KBM-7 (cell line): ENCODE results near the gene RPH3AL.
"Not testable (repeated sequence)": the region's sequence is repeated elsewhere in the genome, so short reads cannot be mapped to it uniquely, and the experiment has no call there.

Source experiments
- DNase-seq: peaks from one replicate; pipeline ENCODE4 v3.0.0-alpha.2; 2015
- in situ Hi-C: fragments of 300-500 bp; cut with MboI; formaldehyde crosslinking; loops from 2 replicates; pipeline ENCODE4 v1.14.3; 2020; ENCODE audit warnings: low sequenced_read_pairs, low pct_unique_long_range_greater_than_20kb, mixed read lengths

The RPH3AL gene

DNA sequence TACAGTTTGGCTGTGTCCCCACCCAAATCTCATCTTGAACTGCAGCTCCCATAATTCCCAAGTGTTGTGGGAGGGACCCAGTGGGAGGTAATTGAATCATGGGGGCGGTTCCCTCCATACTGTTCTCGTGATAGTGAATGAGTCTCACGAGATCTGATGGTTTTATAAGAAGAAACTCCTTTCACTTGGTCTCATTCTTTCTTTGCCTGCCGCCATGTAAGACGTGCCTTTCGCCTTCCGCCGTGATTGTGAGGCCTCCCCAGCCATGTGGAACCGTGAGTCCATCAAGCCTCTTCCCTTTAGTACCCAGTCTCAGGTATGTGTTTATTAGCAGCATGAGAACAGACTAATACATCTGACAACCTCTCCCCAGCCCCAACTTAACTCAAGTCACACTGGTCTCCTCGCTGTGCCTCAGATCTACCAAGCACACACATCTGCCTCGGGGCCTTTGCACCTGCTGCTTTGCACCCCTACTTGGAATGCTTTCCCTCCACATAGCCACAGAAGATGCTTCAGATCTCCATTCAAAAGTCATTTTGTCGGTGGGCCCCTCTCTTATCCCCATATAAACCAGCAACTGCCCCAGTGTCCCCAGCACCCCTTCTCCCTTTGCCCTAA, 74.4 kb downstream of the RPH3AL start:
- no peak for DNase-seq
- in situ Hi-C loops = no loop called here

DNA sequence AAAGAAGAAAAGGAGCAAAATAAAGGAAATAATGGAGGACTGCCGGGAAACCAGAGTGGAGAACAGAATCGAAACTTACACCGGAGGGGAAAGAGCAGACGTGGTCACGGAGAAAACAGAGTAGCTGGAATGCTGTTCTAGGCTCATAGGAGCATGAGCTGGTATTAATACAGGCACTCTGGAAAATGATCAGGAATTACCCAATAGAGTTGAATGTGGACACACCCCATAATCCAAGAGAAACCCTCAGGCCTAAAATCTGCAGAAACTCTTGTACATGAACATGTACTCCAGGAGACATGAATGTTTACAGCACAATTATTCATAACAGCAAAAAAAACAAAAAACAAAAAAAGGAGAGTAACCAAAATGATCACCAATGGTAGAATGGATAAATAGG, 77.7 kb downstream of the RPH3AL start:
- no peak for DNase-seq
- in situ Hi-C loops = no loop called here

DNA sequence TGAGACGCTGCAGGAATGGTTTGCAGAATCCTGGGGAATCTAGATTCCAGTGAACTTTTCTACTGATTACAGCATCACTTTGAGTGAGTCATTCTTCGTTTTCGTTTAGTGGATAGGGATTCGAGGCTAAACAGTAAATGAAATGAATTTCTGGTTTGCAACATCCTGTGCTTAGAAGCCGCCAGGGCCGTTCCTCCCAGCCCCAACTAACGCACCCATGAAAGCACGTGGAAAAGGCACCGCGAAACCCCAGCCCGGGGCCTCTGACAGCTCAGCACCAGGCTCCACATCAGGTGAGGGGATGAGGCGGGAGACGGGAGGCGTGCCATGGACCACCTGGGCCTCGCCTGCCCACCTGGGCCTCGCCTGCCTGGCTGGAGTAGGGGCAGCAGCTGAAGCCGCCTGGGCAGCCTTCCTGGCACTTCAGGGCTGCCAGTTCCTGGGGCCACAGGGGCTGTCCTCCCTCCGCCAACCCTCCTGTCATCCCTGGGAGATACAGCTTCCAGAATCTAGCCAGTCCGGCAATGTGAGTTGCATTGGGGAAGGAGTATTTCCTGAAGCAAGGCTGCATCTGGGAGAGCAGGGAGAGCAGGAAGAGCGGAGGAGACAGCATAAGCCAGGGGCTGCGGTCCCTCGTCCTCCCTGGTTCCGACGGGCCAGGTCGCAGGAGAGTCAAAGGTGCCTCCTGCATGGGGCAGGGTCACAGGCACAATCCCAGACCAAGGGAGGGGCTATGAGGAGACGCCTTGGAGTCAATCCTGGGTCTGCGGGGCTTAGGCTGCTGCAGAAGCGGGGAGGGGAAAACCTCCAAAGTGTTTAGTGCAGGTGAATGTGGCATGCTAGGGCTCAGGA, 78.4 kb downstream of the RPH3AL start:
- in situ Hi-C loops = no loop called here

DNA sequence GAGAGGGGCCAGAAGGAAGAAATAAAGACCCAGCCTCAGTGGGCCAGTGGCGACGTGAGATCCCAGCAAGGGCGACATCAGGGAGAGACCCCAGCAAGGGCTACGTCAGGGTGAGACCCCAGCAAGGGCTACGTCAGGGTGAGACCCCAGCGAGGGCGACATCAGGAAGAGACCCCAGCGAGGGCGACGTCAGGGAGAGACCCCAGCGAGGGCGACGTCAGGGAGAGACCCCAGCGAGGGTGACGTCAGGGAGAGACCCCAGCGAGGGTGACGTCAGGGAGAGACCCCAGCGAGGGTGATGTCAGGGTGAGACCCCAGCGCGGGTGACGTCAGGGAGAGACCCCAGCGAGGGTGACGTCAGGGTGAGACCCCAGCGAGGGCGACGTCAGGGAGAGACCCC, 79.8 kb downstream of the RPH3AL start:
- in situ Hi-C loops, DNase-seq: not testable (repeated sequence)

More for the DNA sequence above, 78.4 kb downstream of the RPH3AL start:
- DNase-seq = no peak

DNA sequence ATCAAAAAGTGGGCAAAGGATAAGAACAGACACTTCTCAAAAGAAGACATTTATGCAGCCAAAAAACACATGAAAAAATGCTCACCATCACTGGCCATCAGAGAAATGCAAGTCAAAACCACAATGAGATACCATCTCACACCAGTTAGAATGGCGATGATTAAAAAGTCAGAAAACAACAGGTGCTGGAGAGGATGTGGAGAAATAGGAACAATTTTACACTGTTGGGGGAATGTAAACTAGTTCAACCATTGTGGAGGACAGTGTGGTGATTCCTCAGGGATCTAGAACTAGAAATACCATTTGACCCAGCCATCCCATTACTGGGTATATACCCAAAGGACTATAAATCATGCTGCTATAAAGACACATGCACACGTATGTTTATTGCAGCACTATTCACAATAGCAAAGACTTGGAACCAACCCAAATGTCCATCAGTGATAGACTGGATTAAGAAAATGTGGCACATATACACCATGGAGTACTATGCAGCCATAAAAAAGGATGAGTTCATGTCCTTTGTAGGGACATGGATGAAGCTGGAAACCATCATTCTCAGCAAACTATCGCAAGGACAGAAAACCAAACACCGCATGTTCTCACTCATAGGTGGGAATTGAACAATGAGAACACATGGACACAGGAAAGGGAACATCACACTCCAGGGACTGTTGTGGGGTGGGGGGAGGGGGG, 80.5 kb downstream of the RPH3AL start:
- in situ Hi-C loops, DNase-seq: not testable (repeated sequence)

DNA sequence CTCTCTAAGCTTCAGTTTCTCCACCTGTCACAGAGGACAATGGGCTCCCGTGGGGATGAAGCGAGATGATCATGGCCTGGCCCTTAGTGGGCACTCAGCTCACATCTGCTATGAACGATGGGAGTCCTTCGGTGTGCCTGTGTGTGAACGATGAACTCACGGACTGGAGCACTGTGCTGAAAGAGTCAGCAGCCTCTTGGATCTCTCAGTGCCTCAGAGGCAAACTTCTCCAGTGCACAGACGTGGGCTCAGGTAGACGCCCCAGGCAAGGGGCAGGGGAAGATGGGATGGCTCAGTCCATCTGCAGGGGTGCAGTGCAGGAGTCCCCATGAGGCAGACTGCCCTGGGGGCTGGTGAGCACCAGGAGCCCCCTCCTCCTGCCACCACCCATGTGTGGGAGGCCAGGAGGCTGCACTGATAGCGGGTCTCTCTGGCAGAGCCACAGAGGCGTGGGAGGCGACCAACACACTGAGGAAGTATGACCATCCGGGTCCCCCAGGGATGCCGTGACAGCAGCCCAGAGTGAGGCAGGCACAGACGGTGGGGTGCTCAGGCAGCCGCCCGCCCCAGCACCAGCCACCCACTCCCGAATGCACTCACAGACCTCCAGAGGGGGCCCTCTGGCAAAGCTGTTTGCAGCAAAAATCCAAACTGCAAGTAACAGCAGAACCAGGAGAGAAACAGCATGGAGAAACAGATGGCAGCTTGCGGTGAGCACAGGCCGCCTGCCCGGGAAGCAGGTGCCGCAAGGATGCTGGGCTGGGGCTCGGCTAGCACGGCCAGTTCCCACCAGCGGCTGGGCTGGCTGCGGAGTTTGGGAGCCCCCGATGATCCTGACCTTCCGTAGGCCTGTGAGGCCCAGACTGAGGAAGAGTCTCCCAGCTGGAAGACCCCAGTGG, 82.7 kb downstream of the RPH3AL start:
- in situ Hi-C loops = no loop called here
- DNase-seq = peak; percentile 46

DNA sequence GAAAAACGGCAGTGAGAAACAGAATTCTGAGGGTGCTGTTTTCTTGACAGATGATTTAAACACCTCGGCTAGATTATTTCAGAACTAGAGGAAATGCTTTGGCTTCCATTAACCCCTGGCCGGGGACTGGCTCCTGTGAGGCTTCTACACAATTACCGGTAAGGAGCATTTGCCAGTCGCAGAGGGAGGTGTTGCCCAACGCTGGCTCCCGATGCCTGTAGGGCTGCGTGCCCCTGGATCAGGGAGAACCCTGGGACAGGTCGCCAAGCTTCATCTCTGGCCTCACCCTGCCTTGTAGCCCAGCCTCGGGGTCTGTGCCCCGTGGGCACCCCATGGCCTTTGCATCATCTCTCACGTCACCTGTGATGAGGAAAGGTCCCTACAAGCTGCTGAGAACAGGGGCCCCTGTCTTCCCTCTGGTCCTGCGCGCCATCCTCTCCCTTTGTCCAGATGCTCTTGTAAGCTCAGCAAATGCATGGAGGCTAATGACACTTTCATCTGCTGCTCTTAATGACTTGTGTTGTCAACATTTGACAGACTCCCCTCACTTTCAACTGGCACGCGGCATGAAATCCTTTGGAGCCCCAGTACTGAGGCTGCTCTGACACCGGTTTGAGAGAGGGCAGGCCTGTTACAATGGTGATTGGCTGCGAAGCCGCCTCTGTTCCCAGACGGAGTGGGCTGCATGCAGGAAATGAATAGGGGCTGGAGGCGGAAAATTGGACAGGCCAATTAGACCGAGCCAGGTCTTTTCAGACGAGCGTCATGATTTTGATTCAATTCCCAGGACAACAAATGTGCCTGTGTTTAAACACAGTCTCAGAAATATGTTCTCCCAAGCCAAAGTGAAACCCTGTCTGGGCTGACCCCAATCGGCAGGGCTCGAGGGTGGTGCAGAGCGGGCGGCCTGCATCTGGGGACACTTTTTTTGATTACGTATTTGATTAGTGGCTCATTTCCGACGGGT, 85.6 kb downstream of the RPH3AL start:
- in situ Hi-C loops = no loop called here
- DNase-seq = no peak

DNA sequence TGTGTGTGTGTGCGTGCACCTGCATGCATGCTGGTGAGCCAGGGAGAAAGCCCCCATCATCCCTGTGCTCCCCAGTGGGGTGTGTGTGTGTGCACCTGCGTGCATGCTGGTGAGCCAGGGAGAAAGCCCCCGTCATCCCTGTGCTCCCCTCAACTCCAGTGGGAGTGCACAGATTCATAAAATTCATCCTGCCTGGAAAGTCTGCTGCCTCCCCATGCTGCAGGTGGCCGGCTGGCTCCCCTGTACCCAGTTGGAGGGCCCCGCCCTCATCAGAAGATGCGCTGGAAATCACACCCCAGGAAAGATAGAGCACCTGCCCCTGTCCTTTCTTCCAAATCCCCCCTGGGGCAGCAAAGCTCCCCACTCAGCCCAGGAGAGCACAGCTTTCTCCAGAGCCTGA, 86.4 kb downstream of the RPH3AL start:
- DNase-seq = no peak
- in situ Hi-C loops = no loop called here

DNA sequence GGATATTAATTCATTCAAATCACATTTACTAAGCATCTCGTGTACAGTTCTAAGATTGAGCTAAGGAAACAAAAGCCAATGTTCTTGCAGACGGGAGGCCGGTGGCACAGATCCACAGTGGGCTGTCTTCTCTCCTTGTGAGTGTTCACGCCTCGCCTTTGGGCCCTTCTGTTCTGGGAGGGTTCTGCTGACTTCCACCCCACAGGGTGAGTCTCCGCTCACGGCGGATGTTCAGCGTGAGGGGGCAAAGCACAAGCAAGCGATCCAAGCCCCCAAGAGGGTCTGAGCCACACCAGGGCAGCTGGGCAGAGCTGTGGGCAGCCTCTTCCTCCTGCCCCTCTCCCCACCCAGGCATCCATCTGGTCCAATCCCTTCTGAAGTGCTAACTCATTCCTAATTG, 86.9 kb downstream of the RPH3AL start:
- in situ Hi-C loops = no loop called here
- DNase-seq = no peak

DNA sequence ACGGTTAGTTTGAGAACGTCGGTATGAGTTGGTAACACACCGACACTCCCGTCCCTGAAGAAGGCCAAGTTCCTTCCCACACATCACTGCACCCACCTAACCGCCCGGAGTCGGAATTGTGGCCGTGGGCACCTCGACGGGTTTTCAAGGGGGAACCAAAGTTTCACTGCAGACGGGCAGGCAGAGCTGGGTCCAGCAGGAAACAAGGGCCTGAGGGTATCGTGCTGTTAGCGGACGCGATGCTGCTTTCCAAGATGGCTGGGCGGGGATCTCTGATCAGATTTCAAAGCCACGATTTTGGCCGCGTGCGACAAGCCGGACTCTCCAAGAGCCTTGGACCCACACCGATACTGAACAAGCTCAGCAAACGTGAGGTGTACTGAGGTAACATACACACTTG, 88.8 kb downstream of the RPH3AL start:
- in situ Hi-C loops = no loop called here
- DNase-seq = no peak

DNA sequence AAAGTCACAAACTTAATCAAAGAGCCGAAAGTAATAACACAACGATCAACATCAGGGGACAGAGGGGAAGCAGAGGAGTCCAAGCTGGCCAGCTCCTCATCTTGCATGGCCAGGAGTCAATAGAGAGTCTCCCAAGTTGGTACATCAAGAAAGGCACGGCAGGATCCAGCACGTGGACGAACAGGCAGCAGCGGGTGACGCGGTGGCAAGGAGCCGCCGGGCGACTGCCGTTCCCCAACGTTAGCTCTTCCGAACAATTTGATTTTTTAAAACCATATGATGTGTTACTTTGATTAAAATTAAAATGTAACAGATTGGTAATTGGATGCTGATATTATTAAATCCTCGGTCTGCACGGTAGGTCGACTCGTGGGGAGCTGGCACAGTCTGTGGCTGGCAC, 89.3 kb downstream of the RPH3AL start:
- in situ Hi-C loops = no loop called here
- DNase-seq = no peak

DNA sequence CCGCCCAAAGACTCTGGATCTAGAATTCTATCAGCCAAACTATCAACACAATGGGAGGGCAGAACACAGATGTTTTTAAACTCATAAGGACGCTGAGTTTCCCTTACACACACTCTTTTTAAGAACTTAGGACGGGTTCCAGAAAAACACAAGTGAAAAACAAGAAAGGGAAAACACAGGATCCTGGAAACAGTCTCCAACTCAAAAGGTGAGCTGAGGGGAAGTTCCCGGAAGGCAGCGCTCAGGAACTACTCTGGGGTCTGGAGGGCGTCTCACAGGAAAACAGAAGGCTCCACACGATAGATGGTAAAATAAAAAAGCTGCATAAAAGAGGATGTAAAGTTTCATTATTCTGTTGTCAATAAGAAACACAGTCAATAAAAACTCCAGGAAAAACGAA, 91.0 kb downstream of the RPH3AL start:
- in situ Hi-C loops = no loop called here
- no peak for DNase-seq

DNA sequence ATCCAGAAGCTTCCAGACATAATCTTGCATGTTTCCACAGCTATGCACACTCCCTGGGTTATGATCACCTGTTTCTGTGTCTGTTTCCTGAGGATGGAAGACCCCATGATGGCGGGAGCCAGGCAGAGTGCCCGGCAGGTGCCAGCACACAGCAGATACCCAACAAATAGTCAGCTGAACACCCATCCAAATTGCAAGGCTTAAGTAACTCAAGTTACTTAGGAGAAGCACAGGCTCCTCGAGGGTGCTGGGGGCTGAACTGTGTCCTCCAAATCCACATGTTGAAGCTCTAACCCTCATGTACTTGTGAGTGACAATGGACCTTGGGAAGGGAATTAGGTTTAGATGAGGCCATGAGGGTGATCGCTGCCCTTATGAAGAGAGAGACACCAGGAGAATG, 91.7 kb downstream of the RPH3AL start:
- in situ Hi-C loops = no loop called here

DNA sequence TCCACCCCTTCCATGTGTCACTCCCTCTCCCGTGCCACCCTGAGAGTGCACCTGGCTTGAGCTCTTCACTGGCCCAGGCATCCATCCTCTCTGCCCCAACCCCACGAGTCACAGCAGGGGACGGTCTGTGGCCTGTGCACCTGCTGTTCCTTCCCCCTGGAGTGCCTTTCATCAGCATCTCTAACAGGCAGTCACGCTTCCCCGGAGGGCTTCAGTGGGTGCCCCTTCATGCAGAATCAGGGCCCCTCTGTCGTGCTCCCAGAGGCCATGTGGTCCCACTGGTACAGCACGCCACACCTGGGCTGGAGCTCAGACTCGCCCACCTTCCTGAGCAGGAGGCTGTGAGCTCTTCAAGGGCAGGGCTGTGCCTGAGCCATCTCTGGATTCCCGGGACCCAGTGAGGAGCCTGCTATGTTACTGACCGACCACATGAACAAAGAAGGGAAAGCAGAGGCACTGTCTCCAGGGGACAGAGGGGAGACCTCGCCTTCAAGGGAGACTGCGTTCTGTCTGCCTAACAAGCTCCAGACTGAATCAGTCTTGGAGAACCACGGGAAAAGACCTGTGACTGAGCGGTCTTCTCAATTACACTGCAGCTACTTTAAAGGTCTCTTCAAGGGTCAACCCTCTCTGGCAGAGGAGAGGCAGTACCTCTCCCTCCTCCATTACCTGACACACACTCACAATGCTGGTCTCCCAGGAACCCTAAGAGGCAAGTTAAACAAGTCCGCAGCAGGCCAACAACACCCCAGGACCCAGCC, 92.4 kb downstream of the RPH3AL start:
- DNase-seq = no peak
- in situ Hi-C loops = no loop called here

More for the DNA sequence above, 91.7 kb downstream of the RPH3AL start:
- no peak for DNase-seq

DNA sequence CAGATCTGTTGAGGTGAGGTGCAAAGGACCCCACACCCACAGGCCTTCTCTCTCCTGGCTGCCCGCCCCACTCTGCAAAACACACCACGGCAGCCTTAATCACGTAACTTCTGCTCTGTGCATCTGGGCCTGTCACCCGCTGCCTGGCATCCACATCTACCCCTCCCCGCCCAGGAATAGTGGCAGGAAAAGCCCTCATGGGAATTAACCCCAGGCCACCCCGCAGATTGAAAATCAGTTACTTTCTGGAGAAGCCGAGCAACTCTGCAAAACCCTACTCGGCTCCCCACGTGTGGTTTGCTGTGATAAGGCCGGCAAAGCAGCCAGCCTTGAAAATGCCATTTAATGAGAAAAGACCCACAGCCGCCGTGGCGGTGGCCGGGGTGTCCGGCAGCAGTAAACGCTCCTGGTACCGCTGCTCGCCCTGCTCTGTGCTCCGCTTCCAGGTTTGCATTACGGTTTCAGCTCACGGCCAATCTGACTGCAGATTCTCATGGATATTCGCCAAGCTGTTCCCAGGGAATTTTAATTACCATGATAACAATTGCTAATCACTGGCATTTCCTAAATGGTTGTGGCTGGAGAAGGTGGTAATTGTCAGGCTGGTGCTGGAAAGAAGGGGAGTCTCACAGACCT, 93.1 kb downstream of the RPH3AL start:
- no peak for DNase-seq
- in situ Hi-C loops = no loop called here

DNA sequence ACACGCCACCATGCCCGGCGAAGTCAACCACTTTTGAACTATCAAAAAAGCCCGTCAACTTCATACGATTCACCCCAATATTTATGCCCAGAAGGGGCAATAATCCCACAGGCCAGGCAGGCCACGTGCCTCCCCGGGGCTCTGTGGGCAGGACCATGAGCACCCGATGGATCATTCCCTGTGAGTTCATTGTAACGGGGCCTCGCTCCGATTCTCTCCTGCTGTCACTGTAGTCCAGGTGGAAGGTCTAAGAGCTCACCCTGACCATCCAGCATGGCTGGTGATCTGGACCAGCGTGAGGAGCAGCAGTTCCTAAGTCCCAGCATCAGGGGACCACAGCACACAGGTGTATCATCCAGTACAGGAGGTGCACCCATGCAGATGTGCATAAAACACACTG, 93.7 kb downstream of the RPH3AL start:
- DNase-seq = no peak
- in situ Hi-C loops = no loop called here
